HepG2 (cell line): ENCODE results near the gene SQSTM1. TPM values are rescaled to one million over a fixed set of nuclear protein-coding genes. Genes with fewer than 3 reads are reported as not detected.

ENCODE experiments used
- KDM1A ChIP-seq: IDR thresholded peaks from 2 replicates; pipeline ENCODE4 v1.6.1; 2016; ENCODE audit warnings: missing compliant biosample characterization
- PHF5A ChIP-seq: IDR thresholded peaks from one replicate; pipeline ENCODE4 v1.6.1; 2018; ENCODE audit warnings: low read depth, missing genetic modification reagents; ENCODE audit not compliant: unreplicated experiment
- SCMH1 ChIP-seq: sonication (generic); formaldehyde crosslinking; IDR thresholded peaks from 2 replicates; pipeline ENCODE4 v1.9.0; 2021; ENCODE audit warnings: missing genetic modification reagents, mild to moderate bottlenecking, borderline replicate concordance
- ZBTB3 ChIP-seq: sonication (generic); formaldehyde crosslinking; IDR thresholded peaks from 2 replicates; pipeline ENCODE4 v1.4.0; 2020; ENCODE audit warnings: low read depth, mild to moderate bottlenecking, moderate library complexity, missing genetic modification reagents, borderline replicate concordance
- ZNF441 ChIP-seq: sonication (generic); formaldehyde crosslinking; IDR thresholded peaks from 2 replicates; pipeline ENCODE4 v1.7.0; 2021; ENCODE audit warnings: missing genetic modification reagents, borderline replicate concordance
- ZNF7 ChIP-seq: IDR thresholded peaks from 2 replicates; pipeline ENCODE4 v1.6.1; 2016; ENCODE audit warnings: missing biosample characterization, missing genetic modification reagents
- ZNF782 ChIP-seq: sonication (generic); formaldehyde crosslinking; IDR thresholded peaks from 2 replicates; pipeline ENCODE4 v1.4.0; 2020; ENCODE audit warnings: missing genetic modification reagents, mild to moderate bottlenecking, borderline replicate concordance
- ZNF790 ChIP-seq: sonication (generic); formaldehyde crosslinking; IDR thresholded peaks from 2 replicates; pipeline ENCODE4 v1.8.0; 2022; ENCODE audit warnings: missing genetic modification reagents, mild to moderate bottlenecking, borderline replicate concordance
- ZNF878 ChIP-seq: sonication (generic); formaldehyde crosslinking; IDR thresholded peaks from 2 replicates; pipeline ENCODE4 v1.8.1; 2023; ENCODE audit warnings: mild to moderate bottlenecking, missing genetic modification reagents, moderate library complexity
- polyA plus RNA-seq, 8 experiments: library from polyadenylated mRNA; depleted of rRNA in 3 of 8; stranded (reverse) in 7 of 8; unstranded in 1 of 8; fragments of >200 nt; fragmentation: Illumina TruSeq in 4 of 8; extraction: Trizol in 4 of 8; gene quantifications; 2 replicates each; pipeline versions ENCODE4 v1.2.1 to v1.2.3, GENCODE V29; 2011 to 2016; ENCODE audit warnings: low read depth in 4 of 8, missing spikeins in 1 of 8, mixed read lengths in 1 of 8; ENCODE audit not compliant: insufficient read depth in 1 of 8
- total RNA-seq, 5 experiments: library from RNA; depleted of rRNA; stranded (reverse); fragments of >200 nt; fragmentation: Illumina TruSeq; extraction: Trizol; gene quantifications; 2 replicates each; pipeline ENCODE4 v1.2.3, GENCODE V29; 2016; ENCODE audit warnings: low read depth in 1 of 5
- TF ChIP-seq, protein P1 (sequence below): sonication (generic); formaldehyde crosslinking; IDR thresholded peaks from 2 replicates; pipeline ENCODE4 v1.5.1; 2020; ENCODE audit warnings: mild to moderate bottlenecking, missing genetic modification reagents, borderline replicate concordance
- TF ChIP-seq, protein P2 (sequence below): sonication (generic); formaldehyde crosslinking; conservative IDR thresholded peaks from 2 replicates; pipeline ENCODE4 v1.8.0; 2022; ENCODE audit warnings: missing genetic modification reagents
- TF ChIP-seq, protein P3 (sequence below): sonication (generic); formaldehyde crosslinking; IDR thresholded peaks from 2 replicates; pipeline ENCODE4 v1.4.0; 2020; ENCODE audit warnings: missing genetic modification reagents, mild to moderate bottlenecking, borderline replicate concordance
- TF ChIP-seq, protein P4 (sequence below): sonication (generic); formaldehyde crosslinking; IDR thresholded peaks from 2 replicates; pipeline ENCODE4 v1.9.0; 2021; ENCODE audit warnings: missing genetic modification reagents, borderline replicate concordance

Gene SQSTM1
- total and polyA plus RNA-seq, 2 of the 13 experiments (the other 11 are each of a cell fraction or from before 2014, with no cell fraction given): 90.9 to 160 TPM

DNA sequence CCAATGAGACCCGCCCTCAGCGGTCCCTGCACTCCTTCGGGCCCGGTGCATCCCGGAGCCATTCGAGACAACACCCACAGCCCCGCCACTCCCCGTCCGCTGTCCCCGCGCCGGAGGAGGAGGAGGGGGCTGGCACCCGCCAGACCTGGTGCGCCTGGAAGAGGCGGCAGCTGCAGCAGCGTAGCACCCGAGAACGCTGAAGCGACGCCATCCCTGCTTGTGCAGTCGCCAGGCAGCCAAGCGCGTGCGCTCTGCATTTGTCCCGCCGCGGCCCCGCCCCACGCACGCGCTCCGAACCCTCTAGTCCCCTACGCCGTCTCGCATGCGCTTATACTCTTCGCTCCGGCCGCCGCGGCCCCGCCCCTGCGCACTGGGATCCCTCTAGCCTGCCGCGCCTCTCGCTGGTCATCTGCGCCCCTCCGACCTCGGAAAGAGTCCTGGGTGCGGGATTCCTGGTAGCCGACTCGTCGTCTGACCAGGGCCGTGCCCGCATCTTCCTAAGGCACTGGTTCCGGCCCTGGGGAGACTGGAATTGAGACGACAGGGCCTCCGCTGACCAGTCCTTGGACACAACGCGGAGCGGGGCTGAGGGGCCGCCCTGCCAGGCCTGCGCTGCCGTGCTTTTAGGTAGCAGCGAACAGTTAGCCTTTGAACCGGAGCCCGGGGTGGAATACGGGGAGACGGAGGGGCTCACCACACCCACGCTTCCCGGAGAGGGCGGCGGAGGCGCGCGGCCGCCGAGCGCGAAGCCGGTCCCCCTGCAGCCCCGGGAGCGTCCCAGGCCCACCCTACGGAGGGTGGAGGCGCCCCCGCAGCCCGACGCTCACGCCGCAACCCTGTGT is 38.1 kb downstream of the SQSTM1 start, which contains the start of gene MRNIP (continued):
- TF ChIP-seq, protein P1, sequence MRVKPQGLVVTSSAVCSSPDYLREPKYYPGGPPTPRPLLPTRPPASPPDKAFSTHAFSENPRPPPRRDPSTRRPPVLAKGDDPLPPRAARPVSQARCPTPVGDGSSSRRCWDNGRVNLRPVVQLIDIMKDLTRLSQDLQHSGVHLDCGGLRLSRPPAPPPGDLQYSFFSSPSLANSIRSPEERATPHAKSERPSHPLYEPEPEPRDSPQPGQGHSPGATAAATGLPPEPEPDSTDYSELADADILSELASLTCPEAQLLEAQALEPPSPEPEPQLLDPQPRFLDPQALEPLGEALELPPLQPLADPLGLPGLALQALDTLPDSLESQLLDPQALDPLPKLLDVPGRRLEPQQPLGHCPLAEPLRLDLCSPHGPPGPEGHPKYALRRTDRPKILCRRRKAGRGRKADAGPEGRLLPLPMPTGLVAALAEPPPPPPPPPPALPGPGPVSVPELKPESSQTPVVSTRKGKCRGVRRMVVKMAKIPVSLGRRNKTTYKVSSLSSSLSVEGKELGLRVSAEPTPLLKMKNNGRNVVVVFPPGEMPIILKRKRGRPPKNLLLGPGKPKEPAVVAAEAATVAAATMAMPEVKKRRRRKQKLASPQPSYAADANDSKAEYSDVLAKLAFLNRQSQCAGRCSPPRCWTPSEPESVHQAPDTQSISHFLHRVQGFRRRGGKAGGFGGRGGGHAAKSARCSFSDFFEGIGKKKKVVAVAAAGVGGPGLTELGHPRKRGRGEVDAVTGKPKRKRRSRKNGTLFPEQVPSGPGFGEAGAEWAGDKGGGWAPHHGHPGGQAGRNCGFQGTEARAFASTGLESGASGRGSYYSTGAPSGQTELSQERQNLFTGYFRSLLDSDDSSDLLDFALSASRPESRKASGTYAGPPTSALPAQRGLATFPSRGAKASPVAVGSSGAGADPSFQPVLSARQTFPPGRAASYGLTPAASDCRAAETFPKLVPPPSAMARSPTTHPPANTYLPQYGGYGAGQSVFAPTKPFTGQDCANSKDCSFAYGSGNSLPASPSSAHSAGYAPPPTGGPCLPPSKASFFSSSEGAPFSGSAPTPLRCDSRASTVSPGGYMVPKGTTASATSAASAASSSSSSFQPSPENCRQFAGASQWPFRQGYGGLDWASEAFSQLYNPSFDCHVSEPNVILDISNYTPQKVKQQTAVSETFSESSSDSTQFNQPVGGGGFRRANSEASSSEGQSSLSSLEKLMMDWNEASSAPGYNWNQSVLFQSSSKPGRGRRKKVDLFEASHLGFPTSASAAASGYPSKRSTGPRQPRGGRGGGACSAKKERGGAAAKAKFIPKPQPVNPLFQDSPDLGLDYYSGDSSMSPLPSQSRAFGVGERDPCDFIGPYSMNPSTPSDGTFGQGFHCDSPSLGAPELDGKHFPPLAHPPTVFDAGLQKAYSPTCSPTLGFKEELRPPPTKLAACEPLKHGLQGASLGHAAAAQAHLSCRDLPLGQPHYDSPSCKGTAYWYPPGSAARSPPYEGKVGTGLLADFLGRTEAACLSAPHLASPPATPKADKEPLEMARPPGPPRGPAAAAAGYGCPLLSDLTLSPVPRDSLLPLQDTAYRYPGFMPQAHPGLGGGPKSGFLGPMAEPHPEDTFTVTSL (CRISPR knock-in tag): 0 out of 2 replicates have a peak, but pooled peaks have one; percentile 43
- TF ChIP-seq KDM1A (CRISPR knock-in tag) (no peak), ZBTB3 (CRISPR knock-in tag) (no peak), ZNF441 (CRISPR knock-in tag) (peak; percentile 86; the same call in 1 of the 2 replicates), ZNF7 (CRISPR knock-in tag) (no peak), ZNF790 (CRISPR knock-in tag) (no peak; the same call in 1 of the 2 replicates), ZNF878 (CRISPR knock-in tag) (no peak), ZNF782 (peak; percentile 65; the same call in 1 of the 2 replicates), PHF5A (CRISPR knock-in tag) (no peak), SCMH1 (CRISPR knock-in tag) (no peak)
- TF ChIP-seq, protein P2, sequence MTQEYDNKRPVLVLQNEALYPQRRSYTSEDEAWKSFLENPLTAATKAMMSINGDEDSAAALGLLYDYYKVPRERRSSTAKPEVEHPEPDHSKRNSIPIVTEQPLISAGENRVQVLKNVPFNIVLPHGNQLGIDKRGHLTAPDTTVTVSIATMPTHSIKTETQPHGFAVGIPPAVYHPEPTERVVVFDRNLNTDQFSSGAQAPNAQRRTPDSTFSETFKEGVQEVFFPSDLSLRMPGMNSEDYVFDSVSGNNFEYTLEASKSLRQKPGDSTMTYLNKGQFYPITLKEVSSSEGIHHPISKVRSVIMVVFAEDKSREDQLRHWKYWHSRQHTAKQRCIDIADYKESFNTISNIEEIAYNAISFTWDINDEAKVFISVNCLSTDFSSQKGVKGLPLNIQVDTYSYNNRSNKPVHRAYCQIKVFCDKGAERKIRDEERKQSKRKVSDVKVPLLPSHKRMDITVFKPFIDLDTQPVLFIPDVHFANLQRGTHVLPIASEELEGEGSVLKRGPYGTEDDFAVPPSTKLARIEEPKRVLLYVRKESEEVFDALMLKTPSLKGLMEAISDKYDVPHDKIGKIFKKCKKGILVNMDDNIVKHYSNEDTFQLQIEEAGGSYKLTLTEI (CRISPR knock-in tag): no peak
- TF ChIP-seq, protein P3, sequence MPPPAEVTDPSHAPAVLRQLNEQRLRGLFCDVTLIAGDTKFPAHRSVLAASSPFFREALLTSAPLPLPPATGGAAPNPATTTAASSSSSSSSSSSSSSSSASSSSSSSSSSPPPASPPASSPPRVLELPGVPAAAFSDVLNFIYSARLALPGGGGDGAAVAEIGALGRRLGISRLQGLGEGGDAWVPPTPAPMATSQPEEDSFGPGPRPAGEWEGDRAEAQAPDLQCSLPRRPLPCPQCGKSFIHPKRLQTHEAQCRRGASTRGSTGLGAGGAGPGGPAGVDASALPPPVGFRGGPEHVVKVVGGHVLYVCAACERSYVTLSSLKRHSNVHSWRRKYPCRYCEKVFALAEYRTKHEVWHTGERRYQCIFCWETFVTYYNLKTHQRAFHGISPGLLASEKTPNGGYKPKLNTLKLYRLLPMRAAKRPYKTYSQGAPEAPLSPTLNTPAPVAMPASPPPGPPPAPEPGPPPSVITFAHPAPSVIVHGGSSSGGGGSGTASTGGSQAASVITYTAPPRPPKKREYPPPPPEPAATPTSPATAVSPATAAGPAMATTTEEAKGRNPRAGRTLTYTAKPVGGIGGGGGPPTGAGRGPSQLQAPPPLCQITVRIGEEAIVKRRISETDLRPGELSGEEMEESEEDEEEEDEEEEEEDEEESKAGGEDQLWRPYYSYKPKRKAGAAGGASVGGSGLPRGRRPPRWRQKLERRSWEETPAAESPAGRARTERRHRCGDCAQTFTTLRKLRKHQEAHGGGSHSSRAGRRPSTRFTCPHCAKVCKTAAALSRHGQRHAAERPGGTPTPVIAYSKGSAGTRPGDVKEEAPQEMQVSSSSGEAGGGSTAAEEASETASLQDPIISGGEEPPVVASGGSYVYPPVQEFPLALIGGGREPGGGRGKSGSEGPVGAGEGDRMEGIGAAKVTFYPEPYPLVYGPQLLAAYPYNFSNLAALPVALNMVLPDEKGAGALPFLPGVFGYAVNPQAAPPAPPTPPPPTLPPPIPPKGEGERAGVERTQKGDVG: no peak; the same call in 1 of the 2 replicates
- TF ChIP-seq, protein P4, sequence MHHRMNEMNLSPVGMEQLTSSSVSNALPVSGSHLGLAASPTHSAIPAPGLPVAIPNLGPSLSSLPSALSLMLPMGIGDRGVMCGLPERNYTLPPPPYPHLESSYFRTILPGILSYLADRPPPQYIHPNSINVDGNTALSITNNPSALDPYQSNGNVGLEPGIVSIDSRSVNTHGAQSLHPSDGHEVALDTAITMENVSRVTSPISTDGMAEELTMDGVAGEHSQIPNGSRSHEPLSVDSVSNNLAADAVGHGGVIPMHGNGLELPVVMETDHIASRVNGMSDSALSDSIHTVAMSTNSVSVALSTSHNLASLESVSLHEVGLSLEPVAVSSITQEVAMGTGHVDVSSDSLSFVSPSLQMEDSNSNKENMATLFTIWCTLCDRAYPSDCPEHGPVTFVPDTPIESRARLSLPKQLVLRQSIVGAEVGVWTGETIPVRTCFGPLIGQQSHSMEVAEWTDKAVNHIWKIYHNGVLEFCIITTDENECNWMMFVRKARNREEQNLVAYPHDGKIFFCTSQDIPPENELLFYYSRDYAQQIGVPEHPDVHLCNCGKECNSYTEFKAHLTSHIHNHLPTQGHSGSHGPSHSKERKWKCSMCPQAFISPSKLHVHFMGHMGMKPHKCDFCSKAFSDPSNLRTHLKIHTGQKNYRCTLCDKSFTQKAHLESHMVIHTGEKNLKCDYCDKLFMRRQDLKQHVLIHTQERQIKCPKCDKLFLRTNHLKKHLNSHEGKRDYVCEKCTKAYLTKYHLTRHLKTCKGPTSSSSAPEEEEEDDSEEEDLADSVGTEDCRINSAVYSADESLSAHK (CRISPR knock-in tag): no peak
